Endothelial cell of umbilical vein (primary cell): Measurements from ENCODE around the gene UBASH3B.

Experiments used
- EZH2 ChIP-seq: IDR thresholded peaks from 2 replicates; pipeline ENCODE4 v1.6.1; 2012; ENCODE audit warnings: borderline replicate concordance, low read depth, mild to moderate bottlenecking, moderate library complexity, low read length, inconsistent platforms; ENCODE audit not compliant: severe bottlenecking
- FOS ChIP-seq: IDR thresholded peaks from 2 replicates; pipeline ENCODE4 v1.6.1; 2011; ENCODE audit warnings: mild to moderate bottlenecking, low read length, moderate library complexity, borderline replicate concordance; ENCODE audit not compliant: insufficient read depth
- GATA2 ChIP-seq: IDR thresholded peaks from 2 replicates; pipeline ENCODE4 v1.7.0; 2011; ENCODE audit warnings: low read depth, mild to moderate bottlenecking, moderate library complexity, mixed read lengths, low read length; ENCODE audit not compliant: insufficient read length, insufficient read depth
- JUN ChIP-seq: IDR thresholded peaks from 2 replicates; pipeline ENCODE4 v1.6.1; 2011; ENCODE audit warnings: borderline replicate concordance, low read depth; ENCODE audit not compliant: insufficient read length, insufficient read depth
- POLR2A ChIP-seq: IDR thresholded peaks from 2 replicates; pipeline ENCODE4 v1.6.1; 2012; ENCODE audit warnings: low read depth, mild to moderate bottlenecking, control low read depth, low read length
- POLR2AphosphoS5 ChIP-seq: IDR thresholded peaks from 2 replicates; pipeline ENCODE4 v1.6.1; 2012; ENCODE audit warnings: low read depth, mild to moderate bottlenecking, control low read depth, low read length, moderate library complexity; ENCODE audit not compliant: insufficient read depth
- TF ChIP-seq, protein P1 (sequence below), 2 donors: IDR thresholded peaks; 1 replicate in 1 of 2; 2 replicates in 1 of 2; pipeline ENCODE4 v1.5.1; 2011; ENCODE audit warnings: low read length in 2 of 2, mild to moderate bottlenecking in 2 of 2, moderate library complexity in 2 of 2, control low read depth in 1 of 2, inconsistent platforms in 1 of 2, low read depth in 1 of 2; ENCODE audit not compliant: insufficient read depth in 1 of 2; ENCODE audit errors: extremely low read depth in 1 of 2
- TF ChIP-seq, protein P2 (sequence below): IDR thresholded peaks from 2 replicates; pipeline ENCODE4 v1.6.1; 2011; ENCODE audit not compliant: insufficient read depth, insufficient read length

DNA sequence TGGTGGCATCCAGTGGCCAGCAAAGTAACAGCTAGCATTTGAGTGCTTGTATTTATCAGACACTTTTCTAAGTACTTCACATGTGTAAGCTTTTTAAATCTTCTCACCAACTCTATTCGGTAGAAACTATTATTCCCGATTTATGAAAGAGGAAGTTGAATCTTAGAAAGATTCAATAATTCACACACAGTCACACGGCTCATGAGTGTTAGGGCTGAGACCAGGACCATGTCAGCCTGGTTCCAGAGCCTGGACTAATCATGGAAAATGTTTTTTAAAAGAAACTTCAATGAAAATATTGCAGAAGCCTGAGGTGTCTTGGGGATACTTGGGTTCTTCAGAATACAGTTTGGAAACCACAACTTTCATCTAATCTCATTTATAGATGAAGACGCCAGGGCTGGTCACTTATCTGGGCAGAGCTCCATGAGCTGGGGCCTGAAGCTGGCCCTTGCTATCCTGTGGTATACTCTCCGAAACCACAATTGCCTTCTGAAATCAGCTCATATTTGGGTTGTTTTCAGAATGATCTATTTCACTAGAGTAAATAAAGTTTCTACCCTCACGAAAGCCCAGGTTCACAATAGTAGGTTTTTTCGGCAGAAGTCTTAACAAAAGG lies 178.4 kb downstream of the UBASH3B start:
- TF ChIP-seq, protein P1, sequence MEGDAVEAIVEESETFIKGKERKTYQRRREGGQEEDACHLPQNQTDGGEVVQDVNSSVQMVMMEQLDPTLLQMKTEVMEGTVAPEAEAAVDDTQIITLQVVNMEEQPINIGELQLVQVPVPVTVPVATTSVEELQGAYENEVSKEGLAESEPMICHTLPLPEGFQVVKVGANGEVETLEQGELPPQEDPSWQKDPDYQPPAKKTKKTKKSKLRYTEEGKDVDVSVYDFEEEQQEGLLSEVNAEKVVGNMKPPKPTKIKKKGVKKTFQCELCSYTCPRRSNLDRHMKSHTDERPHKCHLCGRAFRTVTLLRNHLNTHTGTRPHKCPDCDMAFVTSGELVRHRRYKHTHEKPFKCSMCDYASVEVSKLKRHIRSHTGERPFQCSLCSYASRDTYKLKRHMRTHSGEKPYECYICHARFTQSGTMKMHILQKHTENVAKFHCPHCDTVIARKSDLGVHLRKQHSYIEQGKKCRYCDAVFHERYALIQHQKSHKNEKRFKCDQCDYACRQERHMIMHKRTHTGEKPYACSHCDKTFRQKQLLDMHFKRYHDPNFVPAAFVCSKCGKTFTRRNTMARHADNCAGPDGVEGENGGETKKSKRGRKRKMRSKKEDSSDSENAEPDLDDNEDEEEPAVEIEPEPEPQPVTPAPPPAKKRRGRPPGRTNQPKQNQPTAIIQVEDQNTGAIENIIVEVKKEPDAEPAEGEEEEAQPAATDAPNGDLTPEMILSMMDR (IDR thresholded peaks at IDR 0.05; ENCODE audit: extremely low read depth in 1 of 2, insufficient read depth in 1 of 2, low read depth in 1 of 2, low read length in 2 of 2) = no peak
- TF ChIP-seq, protein P2, sequence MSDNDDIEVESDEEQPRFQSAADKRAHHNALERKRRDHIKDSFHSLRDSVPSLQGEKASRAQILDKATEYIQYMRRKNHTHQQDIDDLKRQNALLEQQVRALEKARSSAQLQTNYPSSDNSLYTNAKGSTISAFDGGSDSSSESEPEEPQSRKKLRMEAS = no peak
- TF ChIP-seq POLR2AphosphoS5 = no peak
- TF ChIP-seq EZH2 = no peak
- no peak for TF ChIP-seq POLR2A
- TF ChIP-seq JUN = no peak
- TF ChIP-seq GATA2 = no peak
- no peak for TF ChIP-seq FOS
